Activated B cell treated with CpG ODN at 0.5 μM for 24 hours (primary cell): Measurements from ENCODE around the gene TUFT1. TPM values are rescaled to one million over a fixed set of nuclear protein-coding genes. Genes with fewer than 3 reads are reported as not detected.

Source experiments
- ATAC-seq: fragments of 200-7000 bp; cut with Tn5 transposase; one replicate; pipeline ENCODE4 v1.10.0; 2021; ENCODE audit warnings: low read depth, mild to moderate bottlenecking, moderate library complexity
- CTCF ChIA-PET: fragments of 350-600 bp; sonication (Branson Sonifier 250); formaldehyde crosslinking; loops from one replicate; lab custom pipeline; 2021; ENCODE audit warnings: antibody characterized with exemption; lab: Charles Lee
- POLR2A ChIA-PET: fragments of 350-600 bp; sonication (Branson Sonifier 250); formaldehyde crosslinking; loops from one replicate; lab custom pipeline; 2021; ENCODE audit warnings: antibody characterized with exemption; lab: Charles Lee
- DNase-seq: peaks from one replicate; pipeline ENCODE4 v3.0.0; 2022
- H3K27ac Mint-ChIP-seq: one replicate; pipeline ENCODE4 v1.8.0; 2020; ENCODE audit warnings: mixed read lengths
- H3K27me3 Mint-ChIP-seq: one replicate; pipeline ENCODE4 v1.8.0; 2021; ENCODE audit warnings: mixed read lengths
- H3K36me3 Mint-ChIP-seq: one replicate; pipeline ENCODE4 v1.8.0; 2021; ENCODE audit warnings: low read depth, mixed read lengths
- H3K4me1 Mint-ChIP-seq: one replicate; pipeline ENCODE4 v1.8.0; 2021; ENCODE audit warnings: mixed read lengths
- H3K4me3 Mint-ChIP-seq: one replicate; pipeline ENCODE4 v1.8.0; 2020; ENCODE audit warnings: mild to moderate bottlenecking, mixed read lengths
- H3K9me3 Mint-ChIP-seq: one replicate; pipeline ENCODE4 v1.8.0; 2020; ENCODE audit warnings: mixed read lengths
- intact Hi-C: fragments of 100-400 bp; cut with micrococcal nuclease; formaldehyde crosslinking; loops from one replicate; pipeline ENCODE4 v1.15.1; 2024
- total RNA-seq: library from RNA; stranded (reverse); gene quantifications from 2 replicates; pipeline ENCODE4 v1.2.3, GENCODE V29; 2022
- TF ChIP-seq, protein P1 (sequence below): fragments of 200-600 bp; IDR thresholded peaks from one replicate; pipeline ENCODE4 v1.8.0; 2022; ENCODE audit warnings: antibody characterized with exemption, mild to moderate bottlenecking

TUFT1 gene
- total RNA-seq, 1 donor from 2014 or later, result 2.3 TPM

GRCh38 chr1:151529211-151529702 is 10.9 kb upstream of the TUFT1 start:
- no peak overlapping the region for H3K4me3 Mint-ChIP-seq
- no peak overlapping the region for H3K27ac Mint-ChIP-seq
- ATAC-seq (no peak), DNase-seq (no peak)
- TF ChIP-seq, protein P1, sequence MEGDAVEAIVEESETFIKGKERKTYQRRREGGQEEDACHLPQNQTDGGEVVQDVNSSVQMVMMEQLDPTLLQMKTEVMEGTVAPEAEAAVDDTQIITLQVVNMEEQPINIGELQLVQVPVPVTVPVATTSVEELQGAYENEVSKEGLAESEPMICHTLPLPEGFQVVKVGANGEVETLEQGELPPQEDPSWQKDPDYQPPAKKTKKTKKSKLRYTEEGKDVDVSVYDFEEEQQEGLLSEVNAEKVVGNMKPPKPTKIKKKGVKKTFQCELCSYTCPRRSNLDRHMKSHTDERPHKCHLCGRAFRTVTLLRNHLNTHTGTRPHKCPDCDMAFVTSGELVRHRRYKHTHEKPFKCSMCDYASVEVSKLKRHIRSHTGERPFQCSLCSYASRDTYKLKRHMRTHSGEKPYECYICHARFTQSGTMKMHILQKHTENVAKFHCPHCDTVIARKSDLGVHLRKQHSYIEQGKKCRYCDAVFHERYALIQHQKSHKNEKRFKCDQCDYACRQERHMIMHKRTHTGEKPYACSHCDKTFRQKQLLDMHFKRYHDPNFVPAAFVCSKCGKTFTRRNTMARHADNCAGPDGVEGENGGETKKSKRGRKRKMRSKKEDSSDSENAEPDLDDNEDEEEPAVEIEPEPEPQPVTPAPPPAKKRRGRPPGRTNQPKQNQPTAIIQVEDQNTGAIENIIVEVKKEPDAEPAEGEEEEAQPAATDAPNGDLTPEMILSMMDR, result no peak
- no peaks in the 10 kb centered on the region for H3K27me3 Mint-ChIP-seq
- intact Hi-C loops, result no loop called here
- ChIA-PET POLR2A (no interaction called here), CTCF (no interaction called here)
- no peaks in the 10 kb centered on the region for H3K36me3 Mint-ChIP-seq
- H3K4me1 Mint-ChIP-seq, result no peaks in the 10 kb centered on the region
- no peaks in the 10 kb centered on the region for H3K9me3 Mint-ChIP-seq

- DNase-seq (no peak), ATAC-seq (no peak)
- Mint-ChIP-seq H3K9me3 (no peaks in the 10 kb centered on the region), H3K4me1 (no peaks in the 10 kb centered on the region), H3K27me3 (no peaks in the 10 kb centered on the region), H3K36me3 (no peaks in the 10 kb centered on the region), H3K4me3 (no peak overlapping the region), H3K27ac (no peak overlapping the region)
- CTCF ChIA-PET, result no interaction called here
- TF ChIP-seq, protein P1, result no peak
- intact Hi-C loops, result no loop called here
- POLR2A ChIA-PET, result interaction anchor here (0.6 kb wide), 1 partner anchor 93 kb away, joined by 5 read pairs; no protein-coding TSS in a partner anchor
Observed at GRCh38 chr1:151529781-151530180, 10.3 kb upstream of the TUFT1 start.

DNA sequence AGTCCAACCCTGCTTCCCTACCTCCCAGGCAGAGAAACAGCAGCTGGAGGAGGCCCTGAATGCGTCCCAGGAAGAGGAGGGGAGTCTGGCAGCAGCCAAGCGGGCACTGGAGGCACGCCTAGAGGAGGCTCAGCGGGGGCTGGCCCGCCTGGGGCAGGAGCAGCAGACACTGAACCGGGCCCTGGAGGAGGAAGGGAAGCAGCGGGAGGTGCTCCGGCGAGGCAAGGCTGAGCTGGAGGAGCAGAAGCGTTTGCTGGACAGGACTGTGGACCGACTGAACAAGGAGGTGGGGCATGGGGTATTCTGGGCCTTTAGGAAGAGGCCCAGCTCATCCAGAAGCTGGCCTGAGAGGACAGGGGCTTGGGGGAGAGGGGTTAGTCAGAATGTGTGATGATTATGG is 9.6 kb upstream of the TUFT1 start:
- CTCF ChIA-PET, result no interaction called here
- no peaks in the 10 kb centered on the region for H3K27me3 Mint-ChIP-seq
- H3K4me3 Mint-ChIP-seq, result no peak overlapping the region
- no peak for ATAC-seq
- POLR2A ChIA-PET, result interaction anchor here (0.6 kb wide), 1 partner anchor 93 kb away, joined by 5 read pairs; no protein-coding TSS in a partner anchor
- no peaks in the 10 kb centered on the region for H3K36me3 Mint-ChIP-seq
- TF ChIP-seq, protein P1, result no peak
- no peak overlapping the region for H3K27ac Mint-ChIP-seq
- H3K9me3 Mint-ChIP-seq, result no peaks in the 10 kb centered on the region
- H3K4me1 Mint-ChIP-seq, result no peaks in the 10 kb centered on the region
- no peak for DNase-seq
- intact Hi-C loops, result no loop called here

DNA sequence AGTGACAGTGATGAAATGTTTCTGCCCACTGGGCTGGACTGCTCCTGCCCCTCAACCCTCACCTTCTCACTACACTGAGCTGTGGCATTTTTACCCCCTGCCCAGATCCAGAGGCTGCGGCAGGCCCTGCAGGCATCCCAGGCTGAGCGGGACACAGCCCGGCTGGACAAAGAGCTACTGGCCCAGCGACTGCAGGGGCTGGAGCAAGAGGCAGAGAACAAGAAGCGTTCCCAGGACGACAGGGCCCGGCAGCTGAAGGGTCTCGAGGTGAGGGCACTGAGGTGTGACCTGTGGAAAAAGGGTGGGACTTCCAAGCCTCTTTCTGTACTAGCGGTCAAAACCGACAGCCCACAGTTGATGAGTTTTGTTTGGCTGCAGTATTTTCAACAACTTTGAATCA is 6.2 kb upstream of the TUFT1 start:
- no peak for ATAC-seq
- DNase-seq, result no peak
- H3K36me3 Mint-ChIP-seq, result no peaks in the 10 kb centered on the region
- no peak overlapping the region for H3K27ac Mint-ChIP-seq
- H3K27me3 Mint-ChIP-seq, result no peaks in the 10 kb centered on the region
- H3K4me1 Mint-ChIP-seq, result no peaks in the 10 kb centered on the region
- intact Hi-C loops, result loop anchor here (1.0 to 2.0 kb wide), 3 partner anchors 90 to 303 kb away; no protein-coding TSS in a partner anchor
- TF ChIP-seq, protein P1, result no peak
- CTCF ChIA-PET, result interaction anchor here (0.7 to 1.6 kb wide), 2 partner anchors 90 to 201 kb away, joined by 3 to 4 read pairs; no protein-coding TSS in a partner anchor
- POLR2A ChIA-PET, result no interaction called here
- H3K9me3 Mint-ChIP-seq, result no peaks in the 10 kb centered on the region
- H3K4me3 Mint-ChIP-seq, result no peak overlapping the region

DNA sequence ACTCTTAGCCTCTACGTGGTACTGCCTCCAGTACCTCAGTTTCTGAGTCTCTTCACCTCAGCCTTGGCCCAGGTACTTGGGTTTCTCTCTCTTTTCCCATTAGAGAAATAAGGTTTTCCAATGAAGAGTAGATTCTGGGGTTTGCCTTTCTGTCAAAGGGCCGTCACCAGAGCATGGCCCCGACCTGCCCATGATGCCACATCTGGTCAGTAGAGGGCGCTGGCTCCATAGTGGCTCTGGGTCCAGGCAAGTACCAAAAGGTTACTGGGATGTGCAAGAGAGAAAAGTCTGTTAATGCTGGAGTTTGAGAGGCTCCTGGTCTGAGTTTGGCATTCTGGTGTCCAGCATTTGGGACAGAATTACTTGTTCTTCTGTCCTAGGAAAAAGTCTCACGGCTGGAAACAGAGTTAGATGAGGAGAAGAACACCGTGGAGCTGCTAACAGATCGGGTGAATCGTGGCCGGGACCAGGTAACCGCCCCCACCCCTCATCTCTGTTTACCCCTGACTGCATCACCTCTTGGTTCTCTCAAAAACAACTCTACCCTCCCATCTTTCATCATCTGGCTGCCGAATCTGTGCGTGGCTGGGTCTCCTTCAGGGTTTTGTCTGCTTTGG is 5.3 kb upstream of the TUFT1 start:
- Mint-ChIP-seq H3K36me3 (no peaks in the 10 kb centered on the region), H3K4me3 (no peak overlapping the region), H3K27ac (no peak overlapping the region), H3K9me3 (no peaks in the 10 kb centered on the region), H3K4me1 (peaks cover 6% of the 10 kb centered on the region), H3K27me3 (no peaks in the 10 kb centered on the region)
- intact Hi-C loops, result loop anchor here (1.0 to 2.0 kb wide), 3 partner anchors 90 to 302 kb away; no protein-coding TSS in a partner anchor
- POLR2A ChIA-PET, result no interaction called here
- DNase-seq (peak; percentile 49), ATAC-seq (peak; percentile 71)
- TF ChIP-seq, protein P1, result no peak
- CTCF ChIA-PET, result interaction anchor here (1.1 to 1.6 kb wide), 5 partner anchors 59 to 302 kb away, joined by 3 to 5 read pairs (median 4); partner anchors contain the start of gene POGZ
